ENCODE data around the gene DROSHA. TPM values are rescaled to one million over a fixed set of nuclear protein-coding genes. Genes with fewer than 3 reads are reported as not detected.

The DROSHA gene
- total RNA-seq, 3 donors from 2014 or later (not counting 1 experiment from before 2014, with no cell fraction given): 44.9 to 55.9 (median 50.5) TPM

DNA sequence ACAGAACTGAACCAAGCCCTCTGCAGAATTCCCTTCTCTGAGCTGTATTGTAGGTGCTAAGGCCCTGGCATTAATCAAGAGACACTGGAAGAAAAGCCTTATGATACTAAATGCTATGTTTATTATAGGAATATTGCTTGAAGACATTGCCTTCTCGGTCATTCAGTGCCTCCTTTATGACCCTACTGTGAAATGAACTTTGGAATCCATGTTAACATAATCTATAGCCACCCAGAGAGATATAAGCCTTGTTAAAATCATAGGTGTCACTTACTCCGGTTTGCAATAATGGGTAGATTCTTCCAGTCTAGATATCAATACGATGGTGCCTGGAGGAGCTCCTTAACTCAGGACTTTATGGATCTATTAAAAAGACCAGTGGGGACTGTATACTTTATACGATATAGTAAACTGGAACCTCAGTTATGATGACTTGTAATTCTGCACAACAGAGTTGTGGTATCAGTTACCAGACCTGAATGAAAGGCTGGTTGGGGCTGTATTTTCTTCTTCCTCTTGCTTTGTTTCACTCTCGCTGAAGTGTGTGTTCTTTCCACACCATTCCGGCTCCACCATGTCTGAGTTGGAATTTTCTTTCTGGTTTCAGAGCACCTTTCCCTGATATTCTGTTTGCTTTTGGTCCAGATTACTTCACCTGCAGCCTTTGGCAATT lies 154.5 kb downstream of the DROSHA start:
- 85% methylated on average over 6 of the region's 6 CpGs for WGBS (ENCODE audit: insufficient coverage)
- no peaks in the 10 kb centered on the region for H3K9me3 Mint-ChIP-seq
- DNase-seq (no peak), ATAC-seq (no peak)
- no peak overlapping the region for H3K4me3 Mint-ChIP-seq
- no peaks in the 10 kb centered on the region for H3K4me1 Mint-ChIP-seq
- H3K36me3 Mint-ChIP-seq: no peaks in the 10 kb centered on the region
- H3K9me3 ChIP-seq (ENCODE audit: control insufficient read depth, insufficient read depth, low read length): no peaks in the 10 kb centered on the region
- intact Hi-C loops (cut with micrococcal nuclease): no loop called here
- no peaks in the 10 kb centered on the region for H3K36me3 ChIP-seq (ENCODE audit: control insufficient read depth, insufficient read depth, low read length)
- no peak overlapping the region for H3K27ac ChIP-seq (ENCODE audit: low read length)
- no peak overlapping the region for H3K4me3 ChIP-seq (ENCODE audit: low read length)
- no peaks in the 10 kb centered on the region for H3K4me1 ChIP-seq (ENCODE audit: control insufficient read depth, insufficient read depth, low read length)
- H3K27ac Mint-ChIP-seq: no peak overlapping the region
- peaks cover 0 to 7% of the 10 kb centered on the region in 2 donors for H3K27me3 Mint-ChIP-seq (ENCODE audit: low read depth in 2 of 2)
- TF ChIP-seq, protein P1, sequence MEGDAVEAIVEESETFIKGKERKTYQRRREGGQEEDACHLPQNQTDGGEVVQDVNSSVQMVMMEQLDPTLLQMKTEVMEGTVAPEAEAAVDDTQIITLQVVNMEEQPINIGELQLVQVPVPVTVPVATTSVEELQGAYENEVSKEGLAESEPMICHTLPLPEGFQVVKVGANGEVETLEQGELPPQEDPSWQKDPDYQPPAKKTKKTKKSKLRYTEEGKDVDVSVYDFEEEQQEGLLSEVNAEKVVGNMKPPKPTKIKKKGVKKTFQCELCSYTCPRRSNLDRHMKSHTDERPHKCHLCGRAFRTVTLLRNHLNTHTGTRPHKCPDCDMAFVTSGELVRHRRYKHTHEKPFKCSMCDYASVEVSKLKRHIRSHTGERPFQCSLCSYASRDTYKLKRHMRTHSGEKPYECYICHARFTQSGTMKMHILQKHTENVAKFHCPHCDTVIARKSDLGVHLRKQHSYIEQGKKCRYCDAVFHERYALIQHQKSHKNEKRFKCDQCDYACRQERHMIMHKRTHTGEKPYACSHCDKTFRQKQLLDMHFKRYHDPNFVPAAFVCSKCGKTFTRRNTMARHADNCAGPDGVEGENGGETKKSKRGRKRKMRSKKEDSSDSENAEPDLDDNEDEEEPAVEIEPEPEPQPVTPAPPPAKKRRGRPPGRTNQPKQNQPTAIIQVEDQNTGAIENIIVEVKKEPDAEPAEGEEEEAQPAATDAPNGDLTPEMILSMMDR (IDR thresholded peaks at IDR 0.05): no peak
- no peaks in the 10 kb centered on the region for H3K27me3 ChIP-seq (ENCODE audit: control insufficient read depth, insufficient read depth, low read length)

DNA sequence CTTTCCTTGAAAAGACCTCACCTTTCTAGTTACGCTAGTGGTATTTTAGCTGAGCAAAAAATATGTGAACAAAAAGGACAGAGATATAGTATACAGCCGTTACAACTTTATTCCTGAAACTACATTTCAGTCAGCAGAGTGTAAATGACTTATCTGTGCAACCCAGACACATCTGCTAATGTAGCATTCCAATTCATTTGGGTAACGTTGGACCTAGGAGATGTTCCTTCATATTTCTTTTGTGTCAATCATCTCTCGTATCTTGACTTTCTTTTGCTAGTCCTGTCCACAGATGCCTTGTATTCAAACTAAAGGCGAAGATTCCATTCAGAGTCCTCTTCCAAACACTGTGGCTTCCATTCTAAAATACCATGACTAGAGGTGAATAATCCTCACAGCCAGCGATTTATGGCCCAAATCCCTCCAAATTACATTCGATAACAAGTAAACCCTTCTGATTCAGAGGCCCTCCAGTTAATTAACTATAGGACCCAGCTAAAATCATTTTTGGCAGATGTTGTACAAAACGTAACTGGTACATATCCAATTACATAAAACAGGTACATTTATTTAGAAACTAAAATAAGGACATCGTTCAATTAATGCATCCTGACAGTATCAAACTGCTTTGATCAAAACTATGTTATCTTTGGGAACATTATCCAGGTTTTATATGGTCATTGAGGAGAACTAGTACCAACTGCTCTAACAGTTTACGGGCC lies 155.7 kb downstream of the DROSHA start:
- Mint-ChIP-seq H3K9me3 (peaks cover 0 to under 1% of the 10 kb centered on the region in 2 donors), H3K4me3 (no peak overlapping the region), H3K4me1 (no peaks in the 10 kb centered on the region), H3K27me3 (ENCODE audit: low read depth in 2 of 2) (peaks cover 0 to 6% of the 10 kb centered on the region in 2 donors), H3K36me3 (no peaks in the 10 kb centered on the region), H3K27ac (no peak overlapping the region)
- DNase-seq: no peak
- no peaks in the 10 kb centered on the region for H3K36me3 ChIP-seq (ENCODE audit: control insufficient read depth, insufficient read depth, low read length)
- no peak for ATAC-seq
- H3K4me1 ChIP-seq (ENCODE audit: control insufficient read depth, insufficient read depth, low read length): no peaks in the 10 kb centered on the region
- H3K27ac ChIP-seq (ENCODE audit: low read length): no peak overlapping the region
- no peaks in the 10 kb centered on the region for H3K27me3 ChIP-seq (ENCODE audit: control insufficient read depth, insufficient read depth, low read length)
- H3K9me3 ChIP-seq (ENCODE audit: control insufficient read depth, insufficient read depth, low read length): no peaks in the 10 kb centered on the region
- TF ChIP-seq, protein P1 (IDR thresholded peaks at IDR 0.05): no peak
- intact Hi-C loops (cut with micrococcal nuclease): no loop called here
- no peak overlapping the region for H3K4me3 ChIP-seq (ENCODE audit: low read length)
- WGBS (ENCODE audit: insufficient coverage): 93% methylated on average over 10 of the region's 10 CpGs

DNA sequence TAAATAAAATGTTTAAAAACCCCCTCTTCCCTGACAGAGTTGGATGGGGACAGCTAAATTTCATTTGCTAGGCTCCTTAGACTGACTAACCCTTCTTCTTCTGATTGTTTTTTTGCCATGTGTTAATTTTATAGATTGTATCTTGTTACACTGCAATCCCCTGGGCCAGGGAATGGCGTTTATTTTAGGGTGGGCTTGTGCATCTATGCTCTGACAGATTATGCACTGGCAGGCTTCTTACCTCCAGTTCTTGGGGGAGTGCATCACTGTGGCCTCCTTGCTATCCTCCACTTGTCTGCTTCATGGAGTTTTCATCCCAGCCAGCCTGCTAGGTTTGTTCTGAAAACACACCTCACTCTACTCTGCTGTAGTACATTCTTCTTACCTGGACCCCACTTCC lies 159.8 kb downstream of the DROSHA start:
- no peaks in the 10 kb centered on the region for H3K4me1 Mint-ChIP-seq
- no peaks in the 10 kb centered on the region for H3K36me3 Mint-ChIP-seq
- H3K4me3 Mint-ChIP-seq: no peak overlapping the region
- intact Hi-C loops (cut with micrococcal nuclease): no loop called here
- 69% methylated on average over 1 of the region's 1 CpG for WGBS (ENCODE audit: insufficient coverage)
- Histone ChIP-seq H3K27ac (ENCODE audit: low read length) (no peak overlapping the region), H3K4me3 (ENCODE audit: low read length) (no peak overlapping the region), H3K27me3 (ENCODE audit: control insufficient read depth, insufficient read depth, low read length) (no peaks in the 10 kb centered on the region), H3K36me3 (ENCODE audit: control insufficient read depth, insufficient read depth, low read length) (no peaks in the 10 kb centered on the region), H3K4me1 (ENCODE audit: control insufficient read depth, insufficient read depth, low read length) (no peaks in the 10 kb centered on the region), H3K9me3 (ENCODE audit: control insufficient read depth, insufficient read depth, low read length) (no peaks in the 10 kb centered on the region)
- ATAC-seq (no peak), DNase-seq (no peak)
- H3K27ac Mint-ChIP-seq: no peak overlapping the region
- TF ChIP-seq, protein P1 (IDR thresholded peaks at IDR 0.05): no peak
- peaks cover 0 to 2% of the 10 kb centered on the region in 2 donors for H3K9me3 Mint-ChIP-seq
- peaks cover 0 to 6% of the 10 kb centered on the region in 2 donors for H3K27me3 Mint-ChIP-seq (ENCODE audit: low read depth in 2 of 2)
